HG03565 (cell line): ENCODE measurements around the gene TEDC1.

Experiments
- ATAC-seq: cut with Tn5 transposase; IDR thresholded peaks from one replicate; pipeline ENCODE4 v1.9.1; 2021; ENCODE audit warnings: mild to moderate bottlenecking, moderate library complexity; ENCODE audit not compliant: unreplicated experiment

The TEDC1 gene

DNA sequence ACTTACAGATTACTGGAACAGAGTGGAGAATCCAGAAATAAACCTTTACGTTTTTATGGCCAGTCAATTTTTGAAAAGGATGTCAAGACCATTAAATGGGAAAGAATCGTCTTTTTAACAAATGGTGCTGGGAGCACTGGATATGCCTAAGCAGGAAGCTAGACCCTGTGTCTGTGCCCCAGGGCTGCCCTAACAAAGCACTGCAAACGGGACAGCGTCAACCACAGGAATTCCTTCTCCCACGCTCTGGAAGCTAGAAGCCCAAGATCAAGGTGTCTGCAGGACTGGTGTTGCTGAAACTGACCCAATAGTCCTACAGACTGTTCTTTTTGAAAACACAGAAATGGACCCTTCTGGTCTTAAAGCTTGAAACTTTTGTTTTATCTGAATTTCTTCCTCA is 26.1 kb downstream of the TEDC1 start:
- ATAC-seq, result no peak

DNA sequence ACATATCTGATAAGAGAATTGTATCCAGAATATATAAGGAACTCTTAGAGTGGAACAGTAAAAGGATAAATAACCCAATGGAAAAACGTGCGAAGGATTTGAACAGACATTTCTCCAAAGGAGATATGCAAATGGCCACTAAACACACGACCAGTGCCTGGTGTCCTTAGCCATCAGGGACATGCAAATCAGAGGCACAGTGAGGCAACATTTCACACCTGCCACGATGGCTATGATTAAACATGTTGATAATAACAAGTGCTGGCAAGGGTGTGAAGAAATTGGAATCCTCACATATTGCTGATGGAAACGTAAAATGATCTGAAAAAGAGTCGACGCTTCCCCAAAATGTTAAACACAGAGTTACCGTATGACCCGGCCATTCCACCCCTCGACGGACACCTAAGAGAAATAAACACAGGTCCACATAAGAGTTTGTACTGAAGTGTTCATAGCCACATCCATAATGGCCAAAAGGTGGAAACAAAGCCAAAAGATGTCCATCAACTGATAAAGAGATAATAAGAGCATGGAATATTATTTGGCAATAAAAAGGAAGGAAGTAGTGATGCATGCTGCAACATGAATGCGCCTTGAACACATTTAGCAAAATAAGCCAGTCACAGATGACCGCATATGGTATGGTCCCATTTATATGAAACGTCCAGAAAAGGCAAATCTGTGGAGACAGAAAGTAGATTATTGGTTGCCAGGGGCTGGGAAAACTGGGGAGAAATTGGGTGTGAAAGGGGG is 29.1 kb downstream of the TEDC1 start:
- ATAC-seq, result no peak

DNA sequence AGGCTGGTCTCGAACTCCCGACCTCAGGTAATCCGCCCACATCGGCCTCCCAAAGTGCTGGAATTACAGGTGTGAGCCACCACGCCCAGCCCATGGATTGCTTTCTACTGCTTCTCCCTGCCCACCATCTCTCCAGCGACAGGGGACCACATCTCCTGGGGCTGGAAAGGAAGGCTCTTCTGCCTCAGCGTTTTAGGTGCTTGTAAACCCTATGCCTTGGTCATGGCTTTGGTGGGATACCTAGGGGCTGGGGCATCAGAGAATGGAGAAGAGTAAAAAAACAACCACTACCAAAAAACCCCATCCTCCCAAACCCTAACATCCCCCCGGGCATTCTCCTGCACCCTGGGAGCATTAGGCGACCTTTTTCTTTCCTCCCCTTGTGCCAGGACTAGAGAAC is 34.3 kb downstream of the TEDC1 start:
- no peak for ATAC-seq

DNA sequence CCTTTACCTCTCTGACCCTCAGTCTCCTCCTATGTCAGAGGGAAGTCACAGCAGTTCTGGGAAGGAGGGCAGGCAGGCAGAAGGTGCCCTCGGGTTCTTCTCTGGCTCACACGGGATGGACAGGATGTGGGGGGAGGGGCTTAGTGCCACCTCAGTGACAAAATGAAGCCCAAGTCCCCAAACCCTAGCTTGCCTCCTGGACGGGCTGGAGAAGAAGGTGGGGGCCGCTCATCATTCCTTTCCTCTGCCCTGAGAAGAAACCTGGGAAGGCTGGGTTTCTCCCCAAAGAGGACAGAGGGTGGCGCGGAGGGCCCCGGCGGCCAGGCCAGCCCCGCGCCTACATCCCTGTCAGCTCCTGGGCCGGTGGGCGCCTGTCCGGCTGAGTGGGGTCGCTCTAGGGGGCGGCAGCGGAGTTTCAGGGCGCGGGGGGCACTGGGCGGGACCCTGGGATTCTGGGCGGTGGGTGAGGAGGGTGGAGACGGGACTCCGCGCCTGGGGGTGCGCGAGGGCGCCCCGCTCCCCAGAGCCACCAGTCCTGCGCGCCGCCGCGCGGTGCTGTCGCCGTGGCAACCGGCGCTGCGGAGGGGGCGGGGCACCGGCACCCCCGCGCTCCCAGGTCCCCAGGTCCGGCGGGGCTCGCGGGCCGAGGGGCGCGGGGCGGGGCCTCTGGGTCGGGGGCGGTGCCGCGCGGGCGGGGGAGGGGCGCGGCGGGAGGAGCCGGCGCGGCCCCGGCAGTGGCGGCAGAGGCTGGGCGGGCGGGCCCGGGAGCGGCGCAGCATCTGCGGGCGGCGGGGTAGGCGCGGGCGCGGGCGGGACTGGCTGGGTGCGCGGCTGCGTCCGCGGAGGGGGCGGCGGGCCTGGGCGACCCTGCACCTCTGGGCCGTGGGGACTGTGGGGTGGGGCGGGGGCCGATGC is 35.1 kb downstream of the TEDC1 start, which contains the start of gene TMEM121:
TMEM121 (plus strand) TSS at position 723 of the 915 bp plus-strand sequence. CDS start 2,252 bp downstream, outside the sequence.
- ATAC-seq, result no peak

DNA sequence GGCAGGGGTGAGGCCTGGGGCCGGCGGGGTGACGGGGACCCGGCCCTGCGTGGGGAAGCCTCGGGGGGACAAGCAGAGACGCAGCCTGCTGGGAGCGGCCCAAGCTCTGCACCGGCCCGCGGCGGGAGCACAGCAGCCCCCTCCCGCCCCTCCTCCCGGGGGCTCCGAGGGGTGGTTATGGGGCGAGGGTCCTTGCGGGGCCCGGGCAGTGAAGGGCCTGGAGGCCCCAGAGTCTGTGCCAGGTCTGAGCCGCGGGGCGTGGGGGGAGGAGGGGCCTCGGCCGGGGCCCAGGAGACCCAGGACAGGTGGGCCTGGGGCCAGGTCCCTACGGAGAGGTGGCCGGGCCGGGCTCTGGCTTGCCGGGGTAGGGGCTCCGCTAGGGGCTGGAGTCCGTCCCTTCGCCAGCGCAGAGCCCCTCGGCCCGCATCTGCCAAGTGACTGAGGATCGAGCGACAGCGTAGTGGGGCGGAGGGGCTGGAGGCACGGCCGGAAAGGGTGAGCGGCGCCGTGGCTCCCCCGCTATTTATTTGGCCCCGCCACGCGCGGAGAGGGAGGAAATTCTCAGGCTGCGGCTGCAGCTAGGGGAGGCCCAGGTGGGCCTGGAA is 35.8 kb downstream of the TEDC1 start:
- ATAC-seq, result no peak

DNA sequence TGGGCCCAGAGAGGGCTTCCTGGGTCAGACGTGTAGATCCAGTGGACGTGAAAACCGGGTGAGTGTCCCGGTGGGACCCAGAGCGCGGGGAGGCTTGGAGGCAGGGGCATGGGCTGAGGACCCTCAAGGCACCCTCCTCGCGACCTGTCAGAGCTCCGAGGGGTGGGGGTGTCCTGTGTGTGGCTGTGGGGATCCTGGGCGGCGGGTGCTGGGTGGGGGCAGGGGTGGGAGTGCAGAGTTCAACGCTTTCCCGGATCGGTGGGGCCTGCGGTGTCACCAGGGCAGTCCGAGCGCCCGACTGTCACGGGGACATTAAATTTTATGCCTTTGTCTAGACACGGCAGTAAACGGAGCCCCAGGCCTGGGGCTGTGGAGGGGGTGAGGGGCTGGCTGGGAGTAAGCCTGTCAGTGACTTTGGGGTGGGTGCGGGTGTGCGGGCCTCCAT is 36.4 kb downstream of the TEDC1 start:
- no peak for ATAC-seq

DNA sequence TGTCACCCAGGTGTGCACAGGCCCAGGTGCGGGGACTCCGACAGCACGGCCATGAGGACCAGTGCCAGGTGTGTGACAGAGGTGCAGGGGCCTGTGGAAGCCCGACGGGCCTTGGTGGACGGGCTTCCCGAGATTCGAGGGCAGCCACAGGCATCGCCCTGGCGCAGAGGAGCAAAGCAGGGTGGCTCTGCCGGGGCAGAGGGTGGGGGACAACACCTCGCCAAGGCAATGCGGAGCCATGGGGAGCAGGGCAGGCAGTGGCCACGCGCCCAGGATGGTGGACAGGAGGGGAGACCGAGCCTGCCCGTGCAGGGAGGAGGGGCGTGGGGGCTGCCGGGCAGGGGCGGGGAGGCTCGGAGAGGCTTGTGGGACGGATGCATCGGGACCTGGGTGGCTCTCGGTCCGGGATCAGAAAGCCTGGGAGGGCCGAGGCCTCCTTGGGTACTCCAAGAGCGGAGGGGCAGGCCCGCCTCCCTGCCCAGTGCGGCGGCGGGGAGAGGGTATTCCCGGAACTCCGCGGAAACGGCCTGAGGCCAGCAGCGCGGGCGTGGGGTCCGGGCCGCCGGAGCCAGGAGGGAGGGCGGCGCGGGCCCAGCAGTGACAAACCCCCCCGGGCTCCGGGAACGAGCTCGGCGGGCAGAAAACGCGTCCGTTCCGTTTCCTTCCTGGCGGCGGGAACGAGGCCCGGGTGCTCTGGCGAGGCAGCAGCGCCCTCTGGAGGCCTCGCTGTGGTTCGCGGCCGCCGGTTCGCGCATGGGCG is 37.0 kb downstream of the TEDC1 start:
- no peak for ATAC-seq

DNA sequence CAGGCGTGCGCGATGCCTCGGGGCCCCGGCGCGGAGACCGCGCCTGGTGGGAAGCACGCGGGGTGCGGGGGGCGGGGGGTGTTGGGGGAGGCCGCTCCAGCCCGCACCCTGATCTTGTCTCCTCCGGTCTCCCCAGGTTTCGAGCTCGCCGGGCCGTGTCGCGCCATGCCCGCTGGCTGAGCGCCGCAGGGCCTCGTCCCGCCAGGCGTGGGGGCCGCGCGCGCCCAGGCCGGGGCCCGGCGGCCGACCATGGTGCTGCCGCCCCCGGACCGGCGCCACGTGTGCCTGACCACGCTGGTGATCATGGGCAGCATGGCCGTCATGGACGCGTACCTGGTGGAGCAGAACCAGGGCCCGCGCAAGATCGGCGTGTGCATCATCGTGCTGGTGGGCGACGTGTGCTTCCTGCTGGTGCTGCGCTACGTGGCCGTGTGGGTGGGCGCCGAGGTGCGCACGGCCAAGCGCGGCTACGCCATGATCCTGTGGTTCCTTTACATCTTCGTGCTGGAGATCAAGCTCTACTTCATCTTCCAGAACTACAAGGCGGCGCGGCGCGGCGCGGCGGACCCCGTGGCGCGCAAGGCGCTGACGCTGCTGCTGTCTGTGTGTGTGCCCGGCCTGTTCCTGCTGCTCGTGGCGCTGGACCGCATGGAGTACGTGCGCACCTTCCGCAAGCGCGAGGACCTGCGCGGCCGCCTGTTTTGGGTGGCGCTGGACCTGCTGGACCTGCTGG is 37.7 kb downstream of the TEDC1 start:
- ATAC-seq, result no peak

DNA sequence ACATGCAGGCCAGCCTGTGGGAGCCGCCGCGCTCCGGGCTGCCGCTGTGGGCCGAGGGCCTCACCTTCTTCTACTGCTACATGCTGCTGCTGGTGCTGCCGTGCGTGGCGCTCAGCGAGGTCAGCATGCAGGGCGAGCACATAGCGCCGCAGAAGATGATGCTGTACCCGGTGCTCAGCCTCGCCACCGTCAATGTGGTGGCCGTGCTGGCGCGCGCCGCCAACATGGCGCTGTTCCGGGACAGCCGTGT is 38.2 kb downstream of the TEDC1 start:
- ATAC-seq, result no peak

DNA sequence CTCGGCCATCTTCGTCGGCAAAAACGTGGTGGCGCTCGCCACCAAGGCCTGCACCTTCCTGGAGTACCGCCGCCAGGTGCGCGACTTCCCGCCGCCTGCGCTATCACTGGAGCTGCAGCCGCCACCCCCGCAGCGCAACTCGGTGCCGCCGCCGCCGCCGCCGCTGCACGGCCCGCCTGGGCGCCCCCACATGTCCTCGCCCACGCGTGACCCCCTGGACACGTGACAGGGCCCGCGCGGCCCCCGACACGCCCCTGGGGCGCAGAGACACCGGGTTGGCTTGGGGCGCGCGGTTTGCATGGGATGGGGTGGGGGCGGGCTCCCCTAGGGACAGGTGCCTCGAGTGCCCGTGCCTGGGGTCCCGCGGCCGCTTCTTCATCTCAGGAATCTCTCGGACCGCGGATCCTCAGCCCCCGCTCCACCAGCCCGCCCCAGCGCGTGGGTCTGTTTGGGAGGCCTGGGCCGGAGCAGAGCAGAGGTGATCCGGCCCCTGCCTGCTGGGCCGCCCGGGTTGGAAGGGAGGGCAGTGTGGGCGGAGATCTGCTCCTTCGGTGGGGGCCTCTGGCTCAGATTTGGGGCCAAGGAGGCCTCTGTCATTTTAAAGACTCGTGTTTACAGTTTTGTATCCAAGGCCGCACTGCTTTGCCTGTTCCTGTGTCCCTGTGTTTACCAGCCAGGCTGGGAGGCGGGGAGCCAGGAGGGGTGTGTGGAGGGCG is 38.7 kb downstream of the TEDC1 start:
- no peak for ATAC-seq

DNA sequence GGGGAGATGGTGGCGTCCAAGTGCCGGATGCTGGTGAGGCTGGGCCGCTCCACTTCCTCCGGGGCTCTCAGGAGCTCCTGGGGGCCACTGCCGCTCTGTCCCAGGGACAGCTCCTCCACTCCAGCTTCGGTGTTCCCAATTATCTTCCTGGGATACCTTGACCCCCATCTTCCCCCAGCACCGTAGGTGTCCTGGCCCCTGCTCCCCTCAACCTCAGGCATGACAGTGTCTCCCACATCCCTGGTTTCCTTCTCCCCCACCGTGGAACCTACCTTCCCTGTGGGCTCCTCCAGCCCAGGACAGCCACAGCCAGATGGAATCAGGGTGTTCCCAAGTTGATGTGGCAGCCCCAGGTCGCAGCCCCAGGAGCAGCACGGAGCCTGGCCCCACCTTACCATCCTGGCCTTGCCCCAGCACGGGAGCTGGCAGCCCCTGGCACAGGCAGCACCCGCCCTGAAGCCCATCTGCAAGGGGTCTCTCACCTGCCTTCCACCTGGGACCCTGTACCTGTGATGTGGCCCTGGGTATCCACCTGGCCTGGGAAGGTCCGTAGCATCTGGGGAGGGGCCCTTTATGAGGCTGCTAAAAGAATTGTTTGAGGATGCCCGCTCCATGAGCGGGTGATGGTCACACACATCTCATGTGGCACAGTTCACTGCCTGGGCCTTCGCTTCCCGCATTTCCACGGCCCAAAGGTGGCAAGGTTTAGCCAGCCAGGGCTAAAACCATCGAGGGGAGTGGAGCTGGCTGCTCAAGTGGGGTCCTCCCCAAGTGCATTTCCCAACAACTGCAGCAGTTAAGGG is 39.4 kb downstream of the TEDC1 start:
- ATAC-seq, result no peak

DNA sequence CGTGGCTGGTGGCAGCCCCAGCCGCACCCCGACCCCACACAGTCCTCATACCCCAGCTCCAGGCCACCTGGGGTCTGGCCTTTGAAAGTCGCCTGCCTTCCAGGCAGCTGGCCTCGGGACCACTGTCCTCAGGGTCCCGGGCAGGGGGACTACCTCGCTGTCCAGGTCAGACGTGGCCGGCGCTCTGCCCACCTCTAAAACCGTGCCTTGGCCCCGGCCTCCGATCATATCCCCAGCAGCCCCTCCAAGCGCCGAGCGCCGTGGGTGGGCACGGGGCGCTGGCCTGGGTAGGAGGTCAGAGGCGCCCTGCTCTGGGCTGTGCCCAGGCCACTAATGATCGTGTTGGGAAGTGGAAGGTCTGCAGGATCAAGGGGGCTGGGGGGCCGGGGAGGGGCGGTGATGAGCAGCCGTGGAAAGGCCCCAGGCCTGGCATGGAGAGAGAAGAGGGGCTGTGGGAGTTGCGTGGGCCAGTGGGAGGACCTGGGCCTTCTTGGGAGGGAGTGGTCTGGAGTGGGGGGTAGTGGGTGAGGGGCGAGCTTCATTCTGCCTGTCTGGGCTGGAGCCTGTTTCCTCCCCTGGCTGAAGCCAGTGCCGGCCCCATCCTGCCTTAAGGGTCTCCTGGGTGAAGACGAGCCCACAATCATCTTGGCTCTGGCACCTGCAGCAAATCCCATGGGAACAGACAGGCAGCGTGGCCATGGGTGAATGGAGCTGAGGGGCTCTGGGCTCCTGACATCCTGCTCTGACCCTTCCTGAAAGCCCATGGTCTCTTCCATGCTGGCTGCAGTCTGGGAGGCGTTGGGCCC is 40.2 kb downstream of the TEDC1 start:
- ATAC-seq, result no peak

DNA sequence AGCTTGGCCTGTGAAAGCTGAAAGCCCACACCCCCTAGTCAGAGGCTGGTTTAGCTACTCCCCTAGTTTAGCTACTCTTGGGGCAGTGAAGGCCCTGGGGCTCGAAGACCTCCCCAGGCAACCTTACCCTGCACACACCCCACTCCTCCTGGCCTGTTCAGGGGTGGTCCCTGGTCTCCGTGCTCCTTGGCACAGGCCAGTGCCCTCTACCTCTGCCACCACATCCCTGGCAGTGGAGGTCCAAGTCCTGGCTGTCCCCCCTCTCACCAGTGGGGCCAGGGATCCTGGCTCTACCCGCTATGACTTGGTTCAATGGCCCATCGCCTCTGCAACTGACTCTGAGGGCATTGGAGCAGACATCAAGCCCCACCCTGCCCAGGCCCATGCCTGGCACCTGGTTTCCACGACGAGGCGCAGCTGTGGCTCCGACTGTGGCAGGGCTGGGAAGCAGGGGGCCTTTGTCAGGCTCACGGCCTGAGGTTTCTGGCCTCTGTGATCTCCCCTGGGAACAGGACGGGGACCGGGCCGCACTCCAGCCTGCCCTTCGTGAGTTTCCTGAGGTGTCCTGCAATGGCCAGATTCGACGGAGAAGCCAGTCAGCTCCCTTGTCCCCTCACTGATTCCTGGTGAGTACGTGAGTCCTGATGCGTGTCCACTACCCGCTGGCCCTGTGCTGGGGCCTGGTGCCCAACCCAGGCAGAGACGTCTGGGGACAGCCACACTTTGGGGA is 41.0 kb downstream of the TEDC1 start:
- no peak for ATAC-seq

DNA sequence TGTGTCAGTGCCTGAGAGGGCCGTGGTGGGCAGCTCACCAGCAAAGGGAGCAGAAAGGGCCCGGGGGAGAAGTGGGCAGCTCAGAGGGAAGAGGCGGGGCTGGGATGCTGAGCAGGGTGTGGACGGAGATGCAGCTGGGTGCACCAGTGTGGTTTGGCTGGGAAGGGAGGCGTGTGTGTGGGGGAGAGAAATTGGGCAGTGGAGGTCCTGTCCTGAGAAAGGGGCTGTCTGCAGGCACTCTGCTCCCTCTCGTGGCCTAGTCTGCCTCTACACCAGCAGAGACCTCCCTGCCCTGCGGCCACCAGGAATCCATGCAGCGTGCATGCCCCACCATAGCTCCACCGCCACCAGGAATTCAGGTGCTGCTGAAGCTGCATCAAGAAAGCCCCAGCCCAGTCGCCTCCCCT is 41.7 kb downstream of the TEDC1 start:
- no peak for ATAC-seq

DNA sequence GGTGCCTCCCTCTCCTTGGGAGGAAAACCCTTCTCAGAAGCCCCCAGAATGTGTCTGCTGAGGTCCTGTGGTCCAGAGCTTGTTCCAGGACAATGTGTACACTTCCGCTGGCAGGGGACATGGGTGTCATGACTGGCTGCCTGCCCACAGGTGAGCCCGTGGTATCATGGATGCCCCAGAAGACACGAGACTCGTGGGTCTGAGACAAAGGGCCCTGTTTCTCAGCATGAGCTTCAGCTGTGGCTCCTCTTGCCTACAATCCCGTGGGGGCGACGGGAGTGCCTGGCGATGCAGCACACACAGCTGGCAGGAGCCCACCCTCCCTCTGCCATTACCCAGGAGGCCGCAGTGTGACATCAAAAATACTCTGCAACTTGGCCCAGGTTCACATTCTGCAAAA is 42.3 kb downstream of the TEDC1 start:
- ATAC-seq, result no peak

DNA sequence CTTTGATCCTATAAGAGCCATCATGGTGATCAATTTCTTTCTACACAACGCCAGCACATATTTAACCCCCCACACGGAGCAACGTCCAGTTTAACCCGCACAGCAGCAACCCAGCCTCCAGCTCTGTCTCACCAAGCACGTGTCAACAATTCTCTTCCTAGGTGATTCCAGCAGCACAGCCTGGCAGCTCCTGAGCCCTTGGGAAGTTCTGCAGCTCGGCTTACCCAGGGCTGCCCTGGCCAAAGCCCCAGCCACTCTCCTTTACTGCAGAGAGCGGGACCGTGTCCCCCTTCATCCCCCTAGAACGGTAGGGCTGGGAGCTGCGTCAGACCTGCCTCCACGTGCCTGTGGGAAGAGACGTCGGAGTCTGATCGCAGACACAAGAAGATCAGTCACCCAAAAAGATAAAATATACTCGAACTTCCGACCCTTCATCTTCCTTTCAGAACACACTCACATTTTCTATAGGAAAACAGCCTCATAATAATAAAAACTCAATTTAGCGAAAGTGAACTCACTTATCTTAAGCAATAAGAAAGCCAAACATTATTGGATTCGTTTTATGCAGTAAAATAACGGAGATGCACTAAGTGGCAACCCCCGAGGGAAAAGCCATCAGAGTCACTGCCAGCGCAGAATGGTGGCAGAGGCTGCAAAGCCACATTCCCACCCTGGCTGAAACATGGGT is 42.9 kb downstream of the TEDC1 start:
- no peak for ATAC-seq

DNA sequence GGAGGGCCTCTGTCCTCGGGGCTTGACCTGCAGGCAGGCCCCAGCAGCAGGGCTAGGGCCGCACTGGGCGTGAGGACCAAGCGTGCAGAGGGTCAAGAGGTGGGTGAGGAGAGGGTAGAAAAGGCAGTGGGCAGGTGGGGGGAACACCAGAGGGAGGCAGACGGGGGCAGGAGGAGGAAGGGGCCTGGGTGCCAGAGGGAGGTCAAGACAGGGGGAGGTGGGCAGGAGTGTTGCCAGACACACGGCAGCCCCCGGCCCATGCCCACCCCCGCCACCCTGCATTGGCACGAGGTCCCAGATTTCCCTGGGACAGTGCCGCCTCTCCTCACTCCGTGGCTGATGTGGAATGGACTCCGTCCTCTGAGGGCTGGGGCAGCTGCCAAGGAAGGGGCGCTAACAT is 43.5 kb downstream of the TEDC1 start:
- no peak for ATAC-seq
